GM18519 (cell line): ENCODE data around the gene SFTPA2.
A peak's percentile ranks its signal among the peaks of the same experiment; 100 is the strongest.
"Not testable (repeated sequence)": the region's sequence is repeated elsewhere in the genome, so short reads cannot be mapped to it uniquely, and the experiment has no call there.

Experiments
- ATAC-seq: cut with Tn5 transposase; IDR thresholded peaks from one replicate; pipeline ENCODE4 v1.9.1; 2021; ENCODE audit warnings: mild to moderate bottlenecking, moderate library complexity; ENCODE audit not compliant: unreplicated experiment, low FRiP score

Gene SFTPA2

GRCh38 chr10:79560160-79560709 is at the start of gene SFTPA2:
Gene SFTPA2 (minus strand): TSS chr10:79560407. CDS start chr10:79559483, 924 bp downstream.
- no peak for ATAC-seq

GRCh38 chr10:79608505-79609375 is 48.5 kb upstream of the SFTPA2 start:
- ATAC-seq: no peak

DNA sequence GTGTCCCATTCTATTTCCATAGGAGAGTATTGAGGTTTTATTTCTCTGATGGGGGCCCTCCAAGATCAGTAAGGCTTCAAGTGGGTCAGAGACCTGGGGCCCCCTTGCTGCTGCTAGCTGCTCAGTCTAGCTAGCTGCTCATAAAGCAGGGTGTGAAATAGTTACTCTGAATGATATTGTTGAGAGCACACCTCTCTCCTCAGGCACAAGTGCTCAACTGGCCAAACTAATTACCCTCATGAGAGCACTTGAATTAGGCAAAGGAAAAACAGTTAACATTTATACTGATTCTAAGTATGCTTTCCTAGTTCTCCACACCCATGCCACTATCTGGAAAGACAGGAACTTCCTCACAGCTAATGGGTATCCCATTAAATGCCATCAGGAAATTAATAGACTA is 45.1 kb upstream of the SFTPA2 start:
- ATAC-seq: no peak

GRCh38 chr10:79604294-79604693 is 44.1 kb upstream of the SFTPA2 start:
- no peak for ATAC-seq

DNA sequence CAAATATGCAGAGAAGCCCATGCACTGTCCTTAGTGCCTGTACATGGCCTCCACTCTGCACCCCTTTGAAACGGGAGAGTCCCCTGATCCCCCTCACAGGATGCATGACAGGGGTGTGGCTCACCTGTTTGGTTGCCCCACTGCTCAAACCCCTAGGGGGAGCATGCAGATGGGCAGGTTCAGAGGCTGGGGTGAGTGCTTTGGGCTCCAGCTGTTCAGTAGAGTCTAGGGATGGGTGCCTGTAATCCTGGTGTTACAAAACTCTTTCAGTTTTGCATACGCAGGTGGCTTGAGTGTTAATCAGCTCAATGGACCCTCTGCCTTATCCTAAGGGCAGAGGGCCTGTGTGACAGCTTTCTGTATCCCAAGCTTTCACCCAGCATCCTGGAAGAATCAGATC is 42.7 kb upstream of the SFTPA2 start:
- no peak for ATAC-seq

DNA sequence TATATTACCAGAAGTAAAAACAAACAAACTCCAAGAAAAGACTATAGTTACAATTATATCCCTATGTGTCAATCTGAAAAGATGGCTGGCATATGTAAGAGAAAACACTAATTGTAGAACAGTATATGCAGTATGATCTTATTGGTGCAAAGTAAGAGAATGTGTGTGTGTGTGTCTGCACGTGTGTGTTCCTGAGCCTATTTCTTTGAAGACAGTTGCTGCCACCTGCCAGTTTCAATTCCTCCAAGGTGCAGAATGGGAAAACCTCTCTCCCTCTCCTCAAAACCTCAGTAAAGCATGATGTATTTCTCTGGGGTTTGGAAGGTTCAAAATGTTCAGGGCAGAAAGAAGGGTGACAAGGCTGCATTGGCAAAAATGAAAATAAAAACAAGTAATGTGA is 41.7 kb upstream of the SFTPA2 start:
- no peak for ATAC-seq

GRCh38 chr10:79599644-79600043 is 39.4 kb upstream of the SFTPA2 start:
- not testable (repeated sequence) for ATAC-seq

GRCh38 chr10:79595510-79595909 is 35.3 kb upstream of the SFTPA2 start:
- ATAC-seq: no peak

- ATAC-seq: not testable (repeated sequence)
Observed at GRCh38 chr10:79594565-79594964, 34.4 kb upstream of the SFTPA2 start.

DNA sequence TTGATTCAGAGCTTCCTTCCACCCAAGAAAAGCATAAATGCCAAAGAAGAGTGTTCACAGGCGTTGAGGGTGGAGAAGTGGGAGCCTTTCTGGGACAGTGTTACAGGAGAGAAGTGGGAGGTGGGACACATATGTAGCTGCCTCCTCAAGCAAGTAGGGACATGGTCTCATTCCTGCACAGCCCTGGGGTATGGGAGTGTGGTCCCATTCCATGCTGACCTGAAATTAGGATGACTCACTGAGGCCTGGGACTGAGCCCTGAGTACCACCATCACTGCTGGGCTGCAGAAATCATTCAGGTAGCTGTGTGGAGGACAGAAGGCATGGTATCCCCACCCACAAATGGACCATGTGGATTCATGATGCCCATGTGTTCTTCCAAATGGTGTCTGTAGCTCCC is 33.2 kb upstream of the SFTPA2 start:
- ATAC-seq: no peak

DNA sequence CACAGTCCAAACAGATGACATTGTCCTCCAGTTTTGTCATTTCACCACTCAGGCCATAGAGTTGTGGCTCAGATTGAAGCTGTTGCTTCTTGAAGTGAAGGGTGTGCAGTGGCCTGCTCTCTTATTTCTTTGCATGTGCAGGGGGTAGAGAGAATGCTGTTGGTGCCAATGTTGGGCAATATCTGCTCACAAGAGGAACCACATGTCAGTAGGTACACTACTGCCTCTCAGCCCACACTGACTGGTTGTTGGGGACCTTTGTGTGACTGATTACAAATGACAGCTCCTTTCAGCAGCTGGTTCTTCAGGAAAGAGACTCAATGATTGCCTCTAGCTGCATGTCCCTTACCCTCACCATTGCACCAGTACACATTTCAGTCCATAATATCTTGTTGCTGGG is 28.6 kb upstream of the SFTPA2 start:
- ATAC-seq: no peak

DNA sequence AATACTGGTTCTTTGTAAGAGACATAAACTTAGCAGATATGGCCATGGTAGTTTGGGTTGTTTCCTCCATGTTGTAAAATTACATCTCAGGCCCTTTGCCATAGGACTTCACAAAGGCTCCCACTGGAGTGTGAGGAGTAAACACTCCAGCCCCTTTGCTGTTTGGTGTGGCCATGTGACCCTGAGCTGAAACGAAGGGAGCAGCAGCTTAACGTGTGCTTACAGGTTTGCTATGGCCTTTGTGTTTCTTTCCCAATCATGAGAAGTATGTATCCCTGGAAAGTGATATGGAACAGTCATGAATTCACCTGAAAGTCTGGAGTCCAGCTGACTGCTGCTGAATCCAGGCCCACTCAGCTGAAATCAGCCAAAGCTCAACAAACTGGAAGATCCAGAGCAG is 26.7 kb upstream of the SFTPA2 start:
- ATAC-seq: no peak

GRCh38 chr10:79585870-79586527 is 25.8 kb upstream of the SFTPA2 start:
- no peak for ATAC-seq

GRCh38 chr10:79583488-79584024 is 23.3 kb upstream of the SFTPA2 start:
- ATAC-seq: no peak

DNA sequence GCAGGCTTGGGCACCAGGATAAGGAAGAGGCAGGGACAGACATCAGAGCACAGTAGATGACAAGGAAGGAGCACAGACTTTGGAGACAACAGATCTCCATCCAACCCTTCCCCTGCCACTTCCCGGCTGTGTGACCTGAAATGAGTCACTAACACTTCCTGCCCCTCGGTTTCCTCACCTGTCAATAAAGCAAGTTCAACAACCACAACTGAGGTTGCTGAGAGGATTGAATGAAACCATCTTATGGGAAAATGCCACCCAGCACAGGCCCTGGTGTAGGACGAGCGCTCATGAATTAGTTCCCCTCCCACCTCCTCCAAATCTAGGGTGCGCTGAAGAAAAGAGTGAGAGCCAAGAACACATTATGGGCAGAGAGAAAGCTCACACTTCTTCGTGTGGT is 22.7 kb upstream of the SFTPA2 start:
- not testable (repeated sequence) for ATAC-seq

DNA sequence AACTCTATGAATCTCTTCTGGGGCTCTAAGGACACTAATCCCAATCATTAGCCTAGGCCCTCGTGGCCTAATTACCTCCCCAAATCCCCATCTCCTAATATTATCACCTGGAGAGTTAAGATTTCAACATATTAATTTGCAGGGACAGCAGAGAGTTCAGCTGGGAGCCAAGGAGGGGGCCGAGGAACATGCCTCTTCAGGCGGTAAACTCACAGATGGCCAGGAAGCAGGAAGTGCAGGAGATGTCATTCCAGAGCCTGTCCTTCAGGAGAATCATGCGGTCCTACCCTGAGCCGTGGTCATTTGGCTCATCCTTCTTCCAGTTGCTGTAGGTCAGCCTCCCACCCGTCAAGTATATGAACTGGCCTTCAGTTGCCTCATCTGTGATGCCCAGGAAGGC is 21.9 kb upstream of the SFTPA2 start:
- no peak for ATAC-seq

DNA sequence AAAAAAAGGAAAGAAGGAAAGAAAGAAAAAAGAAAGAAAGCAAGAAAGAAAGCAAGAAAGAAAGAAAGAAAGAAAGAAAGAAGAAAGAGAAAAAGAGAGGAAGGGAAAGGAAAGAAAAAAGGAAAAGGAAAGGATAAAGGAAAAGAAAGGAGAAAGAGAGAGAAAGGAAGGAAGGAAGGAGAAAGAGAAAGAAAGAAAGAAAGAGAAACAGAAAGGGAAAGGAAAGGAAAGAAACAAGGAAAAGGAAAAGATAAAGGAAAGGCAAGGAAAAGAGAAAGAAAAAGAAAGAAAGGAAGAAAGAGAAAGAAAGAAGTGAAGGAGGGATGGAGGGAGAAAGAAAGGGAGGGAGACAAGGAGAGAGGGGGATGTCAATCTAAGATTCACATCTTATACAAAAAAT is 20.8 kb upstream of the SFTPA2 start:
- ATAC-seq: no peak

DNA sequence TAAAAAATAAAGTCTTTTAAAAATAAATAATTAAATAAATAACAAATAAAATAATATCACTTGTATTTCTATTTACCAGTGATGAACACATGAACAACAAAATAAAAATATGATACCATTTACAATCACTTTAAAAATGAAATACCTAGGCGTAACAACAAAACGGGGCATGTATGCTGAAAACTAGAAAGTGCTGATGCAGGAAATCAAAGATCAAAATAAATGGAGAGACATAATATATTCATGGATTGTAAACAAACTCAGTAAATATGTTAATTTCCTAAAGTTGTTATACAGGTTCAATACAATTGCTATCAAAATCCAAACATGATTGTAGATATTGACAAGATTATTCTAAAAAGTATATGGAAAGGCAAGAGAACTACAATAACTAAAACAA is 19.2 kb upstream of the SFTPA2 start:
- no peak for ATAC-seq

GRCh38 chr10:79570624-79571023 is 10.4 kb upstream of the SFTPA2 start:
- ATAC-seq: not testable (repeated sequence)

DNA sequence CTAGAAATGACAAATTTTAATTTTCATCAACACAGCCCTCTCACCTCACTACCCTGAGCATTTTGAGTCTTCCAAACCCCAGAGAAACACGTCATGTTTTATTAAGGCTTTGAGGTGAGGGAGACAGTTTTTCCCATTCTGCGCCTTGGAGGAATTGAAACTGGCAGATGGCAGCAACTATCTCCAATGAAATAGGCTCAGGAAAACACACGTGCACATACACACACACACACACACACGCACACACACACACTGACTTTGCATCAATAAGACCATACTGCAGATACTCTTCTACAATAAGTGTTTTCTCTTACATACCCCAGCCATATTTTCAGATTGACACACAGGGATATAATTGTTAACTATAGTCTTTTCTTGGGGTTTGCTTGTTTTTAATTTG is 3.2 kb upstream of the SFTPA2 start:
- no peak for ATAC-seq

- peak; percentile 59 for ATAC-seq
Observed at GRCh38 chr10:79562135-79562756, 2.0 kb upstream of the SFTPA2 start.
